ENCODE data around the gene ECE1. TPM values are rescaled to one million over a fixed set of nuclear protein-coding genes. Genes with fewer than 3 reads are reported as not detected.

ECE1 gene
- total and polyA plus RNA-seq, 9 of the 15 experiments (the other 6 are each of a cell fraction or from before 2014, with no cell fraction given): 0.56 to 34.8 (median 11.0) TPM

DNA sequence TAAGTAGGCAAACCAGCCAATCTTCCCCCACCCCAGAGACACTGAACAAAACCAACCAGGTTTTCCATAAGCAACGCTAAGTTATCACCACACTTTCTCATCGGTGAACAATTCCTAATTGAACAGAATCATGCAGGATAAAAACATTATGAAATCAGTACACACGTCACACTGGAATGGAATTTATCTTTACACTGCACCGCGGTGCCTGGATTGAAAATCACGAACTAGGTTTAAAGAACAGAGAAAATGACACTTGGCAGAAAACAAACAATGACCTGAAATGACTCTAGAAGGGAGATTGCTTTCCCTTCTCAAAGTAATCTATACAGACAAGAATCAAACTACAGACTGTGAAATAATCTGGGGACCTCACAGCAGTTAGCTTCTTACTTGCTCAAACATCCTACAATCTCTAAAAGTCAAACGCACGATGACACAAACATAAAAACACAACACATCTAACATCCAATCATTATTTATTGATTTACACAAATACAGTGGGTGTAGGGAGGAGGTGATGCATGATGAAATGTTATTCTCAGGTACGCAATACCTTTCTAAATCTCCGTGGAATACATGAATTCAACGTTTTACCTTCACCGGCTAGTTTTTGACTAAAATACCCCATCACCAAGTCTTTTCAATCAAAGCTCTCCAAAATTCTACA is 115.5 kb downstream of the ECE1 start:
- 6% methylated on average over 12 of the region's 12 CpGs for WGBS (ENCODE audit: insufficient coverage, low coverage, missing lambda C conversion rate)
- H3K36me3 ChIP-seq (ENCODE audit: control insufficient read depth, insufficient read depth, low read length): peaks cover 21% of the 10 kb centered on the region; the same call in 1 of the 3 replicates
- no peak overlapping the region for H2AFZ ChIP-seq (ENCODE audit: low read depth, low read length)
- POLR2A ChIA-PET: interaction anchor here (0.8 to 2.2 kb wide), 10 partner anchors 9 to 655 kb away, joined by 3 to 7 read pairs (median 3); no protein-coding TSS in a partner anchor
- no peaks in the 10 kb centered on the region for H3K27me3 ChIP-seq (ENCODE audit: control insufficient read depth in 2 of 2, insufficient read depth in 2 of 2, low read length in 2 of 2)
- no peaks in the 10 kb centered on the region for H3K9me1 ChIP-seq (ENCODE audit: control insufficient read depth, insufficient read depth, low read length)
- CTCF ChIA-PET (ENCODE audit: low intra/inter-chr PET ratio): no interaction called here
- H3K79me2 ChIP-seq (ENCODE audit: control insufficient read depth, insufficient read depth, low read length): peaks cover 45% of the 10 kb centered on the region
- no peak for ATAC-seq
- peak overlapping the region in 1 of 2 experiments; percentile 69; a peak in 2 of 4 replicates for H3K9ac ChIP-seq (ENCODE audit: insufficient read depth in 1 of 2, low read depth in 2 of 2, low read length in 2 of 2)
- H3K9me3 ChIP-seq (replicated peaks; ENCODE audit: control insufficient read depth, insufficient read depth, low read depth, low read length): no peaks in the 10 kb centered on the region
- no peak overlapping the region for H3K27ac ChIP-seq (ENCODE audit: extremely low read depth, low read depth, low read length)
- no peak for FAIRE-seq
- peaks cover 16 to 20% of the 10 kb centered on the region in 2 experiments; a peak in 4 of 5 replicates for H3K4me1 ChIP-seq (replicated peaks in 1 of 2; ENCODE audit: control insufficient read depth in 2 of 2, insufficient read depth in 2 of 2, low read length in 2 of 2)
- no TSS peak for BruUV-seq (replicated peaks)
- peaks cover 12% of the 10 kb centered on the region for H4K20me1 ChIP-seq (replicated peaks; ENCODE audit: control insufficient read depth, insufficient read depth, low read length)
- DNase-seq (ENCODE audit: extremely low read depth in 1 of 4, low spot score in 3 of 4): no peak
- peak overlapping the region; percentile 83 for H3K4me2 ChIP-seq (ENCODE audit: insufficient read depth, low read length)
- in situ Hi-C loops (cut with MboI): no loop called here
- intact Hi-C loops (cut with micrococcal nuclease): loop anchor here (5.0 kb wide), 1 partner anchor 387 kb away; the partner anchor contains the start of gene HP1BP3
- H3K4me3 ChIP-seq: peak overlapping the region; percentile 88
- TF ChIP-seq POU5F1 (IDR thresholded peaks at IDR 0.05; ENCODE audit: borderline replicate concordance, low read depth, low read length, partially characterized antibody): no peak
- peak in 1 of 2 experiments; percentile 59; a peak in 2 of 4 replicates for TF ChIP-seq HDAC1 (IDR thresholded peaks at IDR 0.05)
- 0 out of 2 replicates have a peak, but pooled peaks have one; percentile 18 for TF ChIP-seq ZEB2 (IDR thresholded peaks at IDR 0.05)
- no peak for TF ChIP-seq SMAD1 (IDR thresholded peaks at IDR 0.05; ENCODE audit: low read depth, low read length, partially characterized antibody)
- TF ChIP-seq RFX1 (IDR thresholded peaks at IDR 0.05): no peak
- 0 out of 4 replicates have a peak, but pooled peaks of 1 of the 2 experiments have one; percentile 11 for TF ChIP-seq TEAD1 (CRISPR knock-in tag; IDR thresholded peaks at IDR 0.05)
- peak; percentile 28; the same call in 1 of the 2 replicates for TF ChIP-seq CBFA2T3 (IDR thresholded peaks at IDR 0.05)
- TF ChIP-seq, protein P1, sequence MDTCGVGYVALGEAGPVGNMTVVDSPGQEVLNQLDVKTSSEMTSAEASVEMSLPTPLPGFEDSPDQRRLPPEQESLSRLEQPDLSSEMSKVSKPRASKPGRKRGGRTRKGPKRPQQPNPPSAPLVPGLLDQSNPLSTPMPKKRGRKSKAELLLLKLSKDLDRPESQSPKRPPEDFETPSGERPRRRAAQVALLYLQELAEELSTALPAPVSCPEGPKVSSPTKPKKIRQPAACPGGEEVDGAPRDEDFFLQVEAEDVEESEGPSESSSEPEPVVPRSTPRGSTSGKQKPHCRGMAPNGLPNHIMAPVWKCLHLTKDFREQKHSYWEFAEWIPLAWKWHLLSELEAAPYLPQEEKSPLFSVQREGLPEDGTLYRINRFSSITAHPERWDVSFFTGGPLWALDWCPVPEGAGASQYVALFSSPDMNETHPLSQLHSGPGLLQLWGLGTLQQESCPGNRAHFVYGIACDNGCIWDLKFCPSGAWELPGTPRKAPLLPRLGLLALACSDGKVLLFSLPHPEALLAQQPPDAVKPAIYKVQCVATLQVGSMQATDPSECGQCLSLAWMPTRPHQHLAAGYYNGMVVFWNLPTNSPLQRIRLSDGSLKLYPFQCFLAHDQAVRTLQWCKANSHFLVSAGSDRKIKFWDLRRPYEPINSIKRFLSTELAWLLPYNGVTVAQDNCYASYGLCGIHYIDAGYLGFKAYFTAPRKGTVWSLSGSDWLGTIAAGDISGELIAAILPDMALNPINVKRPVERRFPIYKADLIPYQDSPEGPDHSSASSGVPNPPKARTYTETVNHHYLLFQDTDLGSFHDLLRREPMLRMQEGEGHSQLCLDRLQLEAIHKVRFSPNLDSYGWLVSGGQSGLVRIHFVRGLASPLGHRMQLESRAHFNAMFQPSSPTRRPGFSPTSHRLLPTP (IDR thresholded peaks at IDR 0.05; ENCODE audit: borderline replicate concordance, extremely low read depth, insufficient read length): no peak
- TF ChIP-seq ETV5 (CRISPR knock-in tag; IDR thresholded peaks at IDR 0.05; ENCODE audit: low read depth): no peak
- no peak for TF ChIP-seq KLF6 (CRISPR knock-in tag; IDR thresholded peaks at IDR 0.05; ENCODE audit: borderline replicate concordance)
- no peak for TF ChIP-seq XRCC5 (IDR thresholded peaks at IDR 0.05; ENCODE audit: low read depth, low read length)
- no peak for TF ChIP-seq RBM17 (IDR thresholded peaks at IDR 0.05; ENCODE audit: borderline replicate concordance, low read depth, low read length)
- peak; percentile 84 to 86 for TF ChIP-seq KDM1A (IDR thresholded peaks at IDR 0.05)
- no peak for TF ChIP-seq PTBP1 (IDR thresholded peaks at IDR 0.05; ENCODE audit: low read depth, low read length)
- TF ChIP-seq, protein P2, sequence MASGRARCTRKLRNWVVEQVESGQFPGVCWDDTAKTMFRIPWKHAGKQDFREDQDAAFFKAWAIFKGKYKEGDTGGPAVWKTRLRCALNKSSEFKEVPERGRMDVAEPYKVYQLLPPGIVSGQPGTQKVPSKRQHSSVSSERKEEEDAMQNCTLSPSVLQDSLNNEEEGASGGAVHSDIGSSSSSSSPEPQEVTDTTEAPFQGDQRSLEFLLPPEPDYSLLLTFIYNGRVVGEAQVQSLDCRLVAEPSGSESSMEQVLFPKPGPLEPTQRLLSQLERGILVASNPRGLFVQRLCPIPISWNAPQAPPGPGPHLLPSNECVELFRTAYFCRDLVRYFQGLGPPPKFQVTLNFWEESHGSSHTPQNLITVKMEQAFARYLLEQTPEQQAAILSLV (tag; IDR thresholded peaks at IDR 0.05): no peak
- no peak for TF ChIP-seq CHD2 (IDR thresholded peaks at IDR 0.05; ENCODE audit: low read depth, low read length)
- no peak for TF ChIP-seq ZNF12 (CRISPR knock-in tag; IDR thresholded peaks at IDR 0.05)
- peak; percentile 11; the same call in 1 of the 2 replicates for TF ChIP-seq NFRKB (IDR thresholded peaks at IDR 0.05; ENCODE audit: low read depth)
- TF ChIP-seq CREM (IDR thresholded peaks at IDR 0.05; ENCODE audit: low read depth): peak; percentile 32; the same call in 1 of the 2 replicates
- TF ChIP-seq MXI1 (IDR thresholded peaks at IDR 0.05; ENCODE audit: low read depth, low read length): no peak
